ENCODE results near the gene PTPN18. TPM values are rescaled to one million over a fixed set of nuclear protein-coding genes. Genes with fewer than 3 reads are reported as not detected.

The PTPN18 gene
- total RNA-seq, 1 experiment from 2014 or later = 46.5 TPM

DNA sequence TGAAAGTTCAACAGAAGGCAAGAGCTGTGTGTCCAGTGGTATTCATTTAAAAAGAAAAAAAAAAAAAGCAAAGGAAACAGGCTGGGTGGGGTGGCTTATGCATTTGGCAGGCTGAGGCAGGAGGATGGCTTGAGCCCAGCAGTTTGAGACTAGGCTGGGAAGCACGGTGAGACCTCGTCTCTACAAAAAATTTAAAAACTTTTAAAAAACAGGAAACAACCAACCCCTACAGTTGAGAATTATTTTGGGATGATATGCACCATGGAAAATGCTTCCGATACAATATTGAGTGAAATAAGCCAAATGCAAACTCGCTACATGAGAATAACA, 31.2 kb downstream of the PTPN18 start:
- no peaks in the 10 kb centered on the region for H3K9me3 Mint-ChIP-seq (ENCODE audit: unreplicated experiment)
- POLR2A ChIA-PET = no interaction called here
- intact Hi-C loops (cut with micrococcal nuclease; ENCODE audit: unreplicated experiment) = no loop called here
- H3K36me3 Mint-ChIP-seq (ENCODE audit: insufficient read depth, unreplicated experiment) = no peaks in the 10 kb centered on the region
- CTCF ChIA-PET = no interaction called here
- H3K27ac Mint-ChIP-seq (ENCODE audit: unreplicated experiment) = no peak overlapping the region
- no TSS peak for BruUV-seq (replicated peaks)
- TF ChIP-seq CTCF (IDR thresholded peaks at IDR 0.05; ENCODE audit: insufficient read depth in 1 of 2, low read depth in 1 of 2, low read length in 1 of 2, severe bottlenecking in 1 of 2, unreplicated experiment in 1 of 2) = no peak
- no peak overlapping the region for H3K4me3 Mint-ChIP-seq (ENCODE audit: unreplicated experiment)
- Histone ChIP-seq H3K27me3 (replicated peaks; ENCODE audit: control insufficient read depth, insufficient read depth, low read length) (no peaks in the 10 kb centered on the region), H3K4me3 (ENCODE audit: low read depth, low read length) (no peak overlapping the region), H3K36me3 (ENCODE audit: control insufficient read depth, insufficient read depth, low read length) (no peaks in the 10 kb centered on the region), H3K9me3 (no peaks in the 10 kb centered on the region), H3K4me1 (peaks cover 7% of the 10 kb centered on the region; the same call in 1 of the 2 replicates)
- no peak for DNase-seq
- H3K4me1 Mint-ChIP-seq (ENCODE audit: low read depth, unreplicated experiment) = peaks cover 7% of the 10 kb centered on the region
- no peaks in the 10 kb centered on the region for H3K27me3 Mint-ChIP-seq (ENCODE audit: insufficient read depth, unreplicated experiment)

- Mint-ChIP-seq H3K27me3 (ENCODE audit: insufficient read depth, unreplicated experiment) (no peaks in the 10 kb centered on the region), H3K4me3 (ENCODE audit: unreplicated experiment) (no peak overlapping the region), H3K36me3 (ENCODE audit: insufficient read depth, unreplicated experiment) (no peaks in the 10 kb centered on the region), H3K27ac (ENCODE audit: unreplicated experiment) (no peak overlapping the region), H3K4me1 (ENCODE audit: low read depth, unreplicated experiment) (peaks cover 7% of the 10 kb centered on the region), H3K9me3 (ENCODE audit: unreplicated experiment) (no peaks in the 10 kb centered on the region)
- H3K9me3 ChIP-seq = no peaks in the 10 kb centered on the region
- H3K4me3 ChIP-seq (ENCODE audit: low read depth, low read length) = no peak overlapping the region
- intact Hi-C loops (cut with micrococcal nuclease; ENCODE audit: unreplicated experiment) = no loop called here
- no TSS peak for BruUV-seq (replicated peaks)
- H3K36me3 ChIP-seq (ENCODE audit: control insufficient read depth, insufficient read depth, low read length) = no peaks in the 10 kb centered on the region
- ChIA-PET CTCF (no interaction called here), POLR2A (no interaction called here)
- DNase-seq = no peak
- TF ChIP-seq CTCF (IDR thresholded peaks at IDR 0.05; ENCODE audit: insufficient read depth in 1 of 2, low read depth in 1 of 2, low read length in 1 of 2, severe bottlenecking in 1 of 2, unreplicated experiment in 1 of 2) = no peak
- H3K4me1 ChIP-seq = peaks cover 11% of the 10 kb centered on the region; the same call in 1 of the 2 replicates
- H3K27me3 ChIP-seq (replicated peaks; ENCODE audit: control insufficient read depth, insufficient read depth, low read length) = no peaks in the 10 kb centered on the region
These were observed 31.9 kb downstream of the PTPN18 start for GRCh38 chr2:130387804-130388203.

- Mint-ChIP-seq H3K27ac (ENCODE audit: unreplicated experiment) (no peak overlapping the region), H3K4me1 (ENCODE audit: low read depth, unreplicated experiment) (peaks cover 10% of the 10 kb centered on the region), H3K4me3 (ENCODE audit: unreplicated experiment) (no peak overlapping the region), H3K36me3 (ENCODE audit: insufficient read depth, unreplicated experiment) (peaks cover 2% of the 10 kb centered on the region), H3K9me3 (ENCODE audit: unreplicated experiment) (no peaks in the 10 kb centered on the region), H3K27me3 (ENCODE audit: insufficient read depth, unreplicated experiment) (no peaks in the 10 kb centered on the region)
- Histone ChIP-seq H3K4me3 (ENCODE audit: low read depth, low read length) (no peak overlapping the region), H3K4me1 (peaks cover 15% of the 10 kb centered on the region), H3K9me3 (no peaks in the 10 kb centered on the region), H3K36me3 (ENCODE audit: control insufficient read depth, insufficient read depth, low read length) (no peaks in the 10 kb centered on the region), H3K27me3 (replicated peaks; ENCODE audit: control insufficient read depth, insufficient read depth, low read length) (no peaks in the 10 kb centered on the region)
- TF ChIP-seq CTCF (IDR thresholded peaks at IDR 0.05; ENCODE audit: insufficient read depth in 1 of 2, low read depth in 1 of 2, low read length in 1 of 2, severe bottlenecking in 1 of 2, unreplicated experiment in 1 of 2) = no peak
- intact Hi-C loops (cut with micrococcal nuclease; ENCODE audit: unreplicated experiment) = no loop called here
- CTCF ChIA-PET = no interaction called here
- no peak for DNase-seq
- BruUV-seq (replicated peaks) = no TSS peak
- POLR2A ChIA-PET = no interaction called here
These were observed 32.5 kb downstream of the PTPN18 start for GRCh38 chr2:130388221-130388907.

All from Caco-2 (cell line).